GM12878 (cell line): Measurements from ENCODE around the gene TMPRSS6.

ENCODE experiments used
- CTCF ChIP-seq, 3 experiments: IDR thresholded peaks in 2 of 3; conservative IDR thresholded peaks in 1 of 3; 2 replicates each; pipeline ENCODE4 v1.5.1; 2011; ENCODE audit warnings: low read depth in 3 of 3, low read length in 3 of 3, mild to moderate bottlenecking in 3 of 3, control low read depth in 2 of 3, moderate library complexity in 2 of 3, inconsistent platforms in 1 of 3, mixed read lengths in 1 of 3; ENCODE audit not compliant: control insufficient read depth in 2 of 3, insufficient read depth in 1 of 3; ENCODE audit errors: extremely low read depth in 1 of 3
- FOXK2 ChIP-seq: fragments of 450-650 bp; IDR thresholded peaks from 2 replicates; pipeline ENCODE4 v1.6.1; 2017; ENCODE audit warnings: mild to moderate bottlenecking, moderate library complexity
- NR2C2 ChIP-seq: IDR thresholded peaks from 2 replicates; pipeline ENCODE4 v1.6.1; 2011; ENCODE audit warnings: borderline replicate concordance, low read depth; ENCODE audit not compliant: control insufficient read depth, insufficient read length
- POLR2A ChIP-seq: IDR thresholded peaks from 2 replicates; pipeline ENCODE4 v1.6.1; 2011; ENCODE audit warnings: low read depth, mild to moderate bottlenecking, low read length

GRCh38 chr22:37028692-37029674 lies 80.5 kb downstream of the TMPRSS6 start:
- no peak for TF ChIP-seq CTCF (IDR thresholded peaks at IDR 0.05 in 2 of 3, conservative IDR thresholded peaks at IDR 0.05 in 1 of 3; ENCODE audit: control insufficient read depth in 2 of 3, extremely low read depth in 1 of 3, insufficient read depth in 1 of 3, low read depth in 3 of 3, low read length in 3 of 3)
- TF ChIP-seq FOXK2, result no peak
- TF ChIP-seq NR2C2, result no peak
- TF ChIP-seq POLR2A, result no peak
